OCI-LY1 (cell line): Measurements from ENCODE around the gene MRPS27.

Experiments used
- H2AFZ ChIP-seq: fragments of 200-600 bp; sonication (generic), shearing (Covaris generic); 2 replicates; pipeline ENCODE4 v1.6.0; 2014; ENCODE audit warnings: antibody characterized with exemption, mild to moderate bottlenecking, low read length
- H3F3A ChIP-seq: fragments of 200-600 bp; sonication (generic), shearing (Covaris generic); 2 replicates; pipeline ENCODE4 v1.6.0; 2014; ENCODE audit warnings: mild to moderate bottlenecking, antibody characterized with exemption, low read length, moderate library complexity; ENCODE audit not compliant: insufficient read depth
- H3K27ac ChIP-seq: fragments of 200-600 bp; sonication (generic); 2 replicates; pipeline ENCODE4 v1.5.1; 2014; ENCODE audit warnings: low read length, mixed run types, mild to moderate bottlenecking, low read depth; ENCODE audit not compliant: poor library complexity, severe bottlenecking
- H3K27me3 ChIP-seq: fragments of 200-600 bp; sonication (generic); 2 replicates; pipeline ENCODE4 v1.6.0; 2014; ENCODE audit warnings: antibody characterized with exemption, mild to moderate bottlenecking, low read length, moderate library complexity; ENCODE audit not compliant: insufficient read depth
- H3K36me3 ChIP-seq: fragments of 200-600 bp; sonication (generic); 2 replicates; pipeline ENCODE4 v1.6.1; 2014; ENCODE audit warnings: mild to moderate bottlenecking, antibody characterized with exemption, low read length, moderate library complexity, mixed read lengths; ENCODE audit not compliant: insufficient read depth
- H3K4me1 ChIP-seq: fragments of 200-600 bp; sonication (generic); 2 replicates; pipeline ENCODE4 v1.5.1; 2014; ENCODE audit warnings: mild to moderate bottlenecking, low read length, moderate library complexity; ENCODE audit not compliant: insufficient read depth, severe bottlenecking
- H3K4me2 ChIP-seq: fragments of 200-600 bp; sonication (generic), shearing (Covaris generic); 2 replicates; pipeline ENCODE4 v1.6.1; 2014; ENCODE audit warnings: low read length
- H3K4me3 ChIP-seq: fragments of 200-600 bp; sonication (generic); 2 replicates; pipeline ENCODE4 v1.5.1; 2014; ENCODE audit warnings: low read length, low read depth, mild to moderate bottlenecking, mixed read lengths; ENCODE audit not compliant: poor library complexity, severe bottlenecking
- H3K79me2 ChIP-seq: fragments of 200-600 bp; shearing (Covaris generic); 2 replicates; pipeline ENCODE4 v1.6.1; 2016; ENCODE audit warnings: mixed run types, low read length, mixed read lengths; ENCODE audit not compliant: insufficient read depth
- H3K9ac ChIP-seq: fragments of 200-600 bp; sonication (generic), shearing (Covaris generic); 2 replicates; pipeline ENCODE4 v1.6.1; 2014; ENCODE audit warnings: mild to moderate bottlenecking, low read length, mixed read lengths
- H3K9me2 ChIP-seq: fragments of 200-600 bp; sonication (generic), shearing (Covaris generic); 2 replicates; pipeline ENCODE4 v1.6.1; 2014; ENCODE audit warnings: low read depth, mild to moderate bottlenecking, low read length, mixed read lengths
- H3K9me3 ChIP-seq: fragments of 200-600 bp; shearing (Covaris generic); 2 replicates; pipeline ENCODE4 v1.6.1; 2014; ENCODE audit warnings: low read length, mixed read lengths
- H4K20me1 ChIP-seq: fragments of 200-600 bp; sonication (generic), shearing (Covaris generic); 2 replicates; pipeline ENCODE4 v1.6.0; 2016; ENCODE audit warnings: mild to moderate bottlenecking, low read length; ENCODE audit not compliant: insufficient read depth
- EZH2 ChIP-seq: fragments of 200-600 bp; sonication (generic), shearing (Covaris generic); IDR thresholded peaks from 2 replicates; pipeline ENCODE4 v1.8.0; 2017; ENCODE audit warnings: borderline replicate concordance, mixed run types, mild to moderate bottlenecking, antibody characterized with exemption, low read length, moderate library complexity, mixed read lengths
- TF ChIP-seq, protein P1 (sequence below): fragments of 200-600 bp; sonication (generic), shearing (Covaris generic); IDR thresholded peaks from 2 replicates; pipeline ENCODE4 v1.5.1; 2017; ENCODE audit warnings: mild to moderate bottlenecking, antibody characterized with exemption, low read length, moderate library complexity, mixed read lengths

MRPS27 gene

DNA sequence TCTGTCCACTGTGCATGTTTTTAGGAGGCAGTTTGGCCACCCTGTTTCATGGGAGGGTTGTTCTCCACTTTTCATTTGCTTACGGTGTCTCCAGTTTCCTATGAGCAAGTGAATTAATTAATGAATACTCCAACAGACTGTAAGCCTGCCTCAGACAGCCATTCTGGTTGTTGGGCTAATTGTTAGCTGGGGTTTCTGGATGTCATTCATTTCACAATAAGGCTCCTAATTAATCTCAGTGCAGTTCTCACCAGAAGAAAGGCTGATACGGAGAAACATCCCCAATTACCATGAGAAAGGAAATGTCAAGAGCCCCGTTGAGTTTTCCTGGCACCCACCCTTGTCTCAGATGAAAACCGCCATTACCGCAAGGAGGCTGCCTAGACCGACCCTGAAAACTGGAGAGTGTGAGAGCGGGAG is 136.9 kb downstream of the MRPS27 start:
- H3K36me3 ChIP-seq = no peaks in the 10 kb centered on the region
- H3K9ac ChIP-seq = no peak overlapping the region
- no peak overlapping the region for H3K4me3 ChIP-seq
- peaks cover 2% of the 10 kb centered on the region for H3K4me1 ChIP-seq
- no peak overlapping the region for H3K4me2 ChIP-seq
- no peaks in the 10 kb centered on the region for H3K9me3 ChIP-seq
- H3K27me3 ChIP-seq = no peaks in the 10 kb centered on the region; the same call in 1 of the 2 replicates
- no peak overlapping the region for H3K27ac ChIP-seq
- no peaks in the 10 kb centered on the region for H3K9me2 ChIP-seq
- H2AFZ ChIP-seq = no peak overlapping the region
- TF ChIP-seq EZH2 = no peak
- H4K20me1 ChIP-seq = no peaks in the 10 kb centered on the region
- H3K79me2 ChIP-seq = no peaks in the 10 kb centered on the region
- H3F3A ChIP-seq = no peaks in the 10 kb centered on the region

GRCh38 chr5:72182686-72183085 is 137.4 kb downstream of the MRPS27 start:
- Histone ChIP-seq H3K9ac (no peak overlapping the region), H3K4me3 (no peak overlapping the region), H3K9me2 (no peaks in the 10 kb centered on the region), H3F3A (no peaks in the 10 kb centered on the region), H3K79me2 (no peaks in the 10 kb centered on the region), H3K36me3 (no peaks in the 10 kb centered on the region), H3K27ac (no peak overlapping the region), H3K4me2 (no peak overlapping the region), H3K4me1 (no peaks in the 10 kb centered on the region), H3K27me3 (no peaks in the 10 kb centered on the region; the same call in 1 of the 2 replicates), H2AFZ (no peak overlapping the region), H3K9me3 (no peaks in the 10 kb centered on the region), H4K20me1 (no peaks in the 10 kb centered on the region)
- TF ChIP-seq, protein P1, sequence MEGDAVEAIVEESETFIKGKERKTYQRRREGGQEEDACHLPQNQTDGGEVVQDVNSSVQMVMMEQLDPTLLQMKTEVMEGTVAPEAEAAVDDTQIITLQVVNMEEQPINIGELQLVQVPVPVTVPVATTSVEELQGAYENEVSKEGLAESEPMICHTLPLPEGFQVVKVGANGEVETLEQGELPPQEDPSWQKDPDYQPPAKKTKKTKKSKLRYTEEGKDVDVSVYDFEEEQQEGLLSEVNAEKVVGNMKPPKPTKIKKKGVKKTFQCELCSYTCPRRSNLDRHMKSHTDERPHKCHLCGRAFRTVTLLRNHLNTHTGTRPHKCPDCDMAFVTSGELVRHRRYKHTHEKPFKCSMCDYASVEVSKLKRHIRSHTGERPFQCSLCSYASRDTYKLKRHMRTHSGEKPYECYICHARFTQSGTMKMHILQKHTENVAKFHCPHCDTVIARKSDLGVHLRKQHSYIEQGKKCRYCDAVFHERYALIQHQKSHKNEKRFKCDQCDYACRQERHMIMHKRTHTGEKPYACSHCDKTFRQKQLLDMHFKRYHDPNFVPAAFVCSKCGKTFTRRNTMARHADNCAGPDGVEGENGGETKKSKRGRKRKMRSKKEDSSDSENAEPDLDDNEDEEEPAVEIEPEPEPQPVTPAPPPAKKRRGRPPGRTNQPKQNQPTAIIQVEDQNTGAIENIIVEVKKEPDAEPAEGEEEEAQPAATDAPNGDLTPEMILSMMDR = no peak
- no peak for TF ChIP-seq EZH2

GRCh38 chr5:72180925-72181324 is 139.1 kb downstream of the MRPS27 start:
- H3F3A ChIP-seq = no peaks in the 10 kb centered on the region
- H3K27me3 ChIP-seq = no peaks in the 10 kb centered on the region
- no peak overlapping the region for H3K27ac ChIP-seq
- H3K4me3 ChIP-seq = no peak overlapping the region
- H3K36me3 ChIP-seq = no peaks in the 10 kb centered on the region
- TF ChIP-seq EZH2 = no peak
- TF ChIP-seq, protein P1 = no peak
- H4K20me1 ChIP-seq = no peaks in the 10 kb centered on the region
- H2AFZ ChIP-seq = no peak overlapping the region
- H3K79me2 ChIP-seq = no peaks in the 10 kb centered on the region
- H3K9me2 ChIP-seq = no peaks in the 10 kb centered on the region
- no peak overlapping the region for H3K4me2 ChIP-seq
- H3K9me3 ChIP-seq = no peaks in the 10 kb centered on the region
- H3K4me1 ChIP-seq = no peaks in the 10 kb centered on the region
- no peak overlapping the region for H3K9ac ChIP-seq

DNA sequence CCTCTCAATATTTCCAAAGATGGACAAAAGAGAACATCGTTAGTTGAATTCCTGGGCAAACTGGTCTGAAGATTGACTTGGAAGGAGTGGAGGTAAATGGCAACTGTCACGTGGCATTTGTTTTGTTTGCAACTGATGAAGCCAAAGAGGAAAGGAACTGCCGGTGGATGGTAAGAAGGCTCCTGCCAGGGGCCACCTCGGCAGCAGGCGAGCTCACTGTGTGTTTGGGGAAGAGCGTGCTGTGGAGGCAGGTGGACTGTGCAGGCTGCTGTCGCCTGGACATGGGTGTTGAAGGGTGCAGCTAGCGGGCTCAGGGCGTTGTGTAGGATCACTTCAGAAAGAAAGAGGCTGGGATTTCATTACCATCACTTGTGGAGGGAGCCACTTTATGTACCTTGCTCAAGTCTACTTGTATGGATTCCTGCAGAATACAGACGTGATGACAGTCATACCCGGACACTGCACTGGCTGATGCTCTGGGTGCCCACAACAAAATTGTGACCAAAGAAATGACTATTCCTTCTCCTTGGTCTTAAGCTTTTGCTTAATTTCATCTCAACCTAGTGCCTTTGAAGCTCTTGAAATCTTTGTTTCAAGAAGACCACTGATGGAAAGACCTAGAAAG is 140.1 kb downstream of the MRPS27 start:
- Histone ChIP-seq H2AFZ (no peak overlapping the region), H4K20me1 (no peaks in the 10 kb centered on the region), H3K4me1 (no peaks in the 10 kb centered on the region), H3K27ac (no peak overlapping the region), H3K9me2 (no peaks in the 10 kb centered on the region), H3K4me3 (no peak overlapping the region), H3K4me2 (no peak overlapping the region), H3K9ac (no peak overlapping the region), H3K36me3 (no peaks in the 10 kb centered on the region), H3K9me3 (no peaks in the 10 kb centered on the region), H3K79me2 (no peaks in the 10 kb centered on the region), H3F3A (no peaks in the 10 kb centered on the region), H3K27me3 (no peaks in the 10 kb centered on the region)
- TF ChIP-seq EZH2 = no peak
- TF ChIP-seq, protein P1 = no peak
